GM10266 (cell line): ENCODE results near the gene KDM5B.
"Not testable (repeated sequence)": the region's sequence is repeated elsewhere in the genome, so short reads cannot be mapped to it uniquely, and the experiment has no call there.

Experiments used
- DNase-seq: peaks from one replicate; pipeline ENCODE4 v3.0.0; 2012; ENCODE audit errors: extremely low spot score
- CTCF ChIP-seq: IDR thresholded peaks from 2 replicates; pipeline ENCODE4 v1.5.1; 2012; ENCODE audit warnings: mild to moderate bottlenecking, low read depth; ENCODE audit not compliant: control insufficient read depth, insufficient read depth; ENCODE audit errors: missing control alignments

The KDM5B gene

GRCh38 chr1:202834771-202835547, 26.7 kb upstream of the KDM5B start:
- no peak for TF ChIP-seq CTCF
- no peak for DNase-seq

GRCh38 chr1:202831906-202832305, 23.7 kb upstream of the KDM5B start:
- no peak for TF ChIP-seq CTCF
- no peak for DNase-seq

- DNase-seq = not testable (repeated sequence)
These were observed 21.0 kb upstream of the KDM5B start for GRCh38 chr1:202829223-202829622.

- no peak for TF ChIP-seq CTCF
- no peak for DNase-seq
These were observed 17.5 kb upstream of the KDM5B start for GRCh38 chr1:202825748-202826147.

- no peak for TF ChIP-seq CTCF
- no peak for DNase-seq
These were observed 13.2 kb upstream of the KDM5B start for GRCh38 chr1:202821467-202821866.

GRCh38 chr1:202818819-202819218, 10.6 kb upstream of the KDM5B start:
- no peak for TF ChIP-seq CTCF
- DNase-seq = no peak

- no peak for DNase-seq
- no peak for TF ChIP-seq CTCF
These were observed 6.9 kb upstream of the KDM5B start for GRCh38 chr1:202815120-202815519.
